Activated T-cell treated with anti-CD3 and anti-CD28 coated beads for 48 hours (primary cell): ENCODE results near the gene SLC36A2.
"Not testable (repeated sequence)": the region's sequence is repeated elsewhere in the genome, so short reads cannot be mapped to it uniquely, and the experiment has no call there.

Experiments
- DNase-seq: peaks from one replicate; pipeline ENCODE4 v3.0.0-alpha.2; 2020; ENCODE audit warnings: low read depth

SLC36A2 gene

DNA sequence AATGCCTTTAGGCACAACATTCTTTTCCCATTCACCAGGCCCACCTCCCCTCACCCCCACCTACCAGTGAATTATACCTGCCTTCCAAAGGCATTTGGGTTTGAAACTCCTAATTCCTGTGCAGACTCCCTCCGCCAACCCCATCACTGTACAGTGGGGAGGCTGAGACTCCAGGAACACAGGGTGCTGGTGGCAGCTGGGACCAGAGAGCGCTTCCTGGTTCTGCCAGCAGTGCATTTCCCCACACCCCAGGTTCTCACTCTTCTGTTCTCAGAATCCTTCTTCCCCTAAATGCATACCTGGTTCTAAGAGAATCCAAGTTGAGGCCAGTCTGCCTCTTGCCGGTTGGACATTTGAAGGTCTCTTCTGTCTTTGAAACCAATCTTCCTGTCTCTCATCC lies 21.1 kb downstream of the SLC36A2 start:
- no peak for DNase-seq

- no peak for DNase-seq
These were observed 26.9 kb downstream of the SLC36A2 start for GRCh38 chr5:151320481-151320880.

DNA sequence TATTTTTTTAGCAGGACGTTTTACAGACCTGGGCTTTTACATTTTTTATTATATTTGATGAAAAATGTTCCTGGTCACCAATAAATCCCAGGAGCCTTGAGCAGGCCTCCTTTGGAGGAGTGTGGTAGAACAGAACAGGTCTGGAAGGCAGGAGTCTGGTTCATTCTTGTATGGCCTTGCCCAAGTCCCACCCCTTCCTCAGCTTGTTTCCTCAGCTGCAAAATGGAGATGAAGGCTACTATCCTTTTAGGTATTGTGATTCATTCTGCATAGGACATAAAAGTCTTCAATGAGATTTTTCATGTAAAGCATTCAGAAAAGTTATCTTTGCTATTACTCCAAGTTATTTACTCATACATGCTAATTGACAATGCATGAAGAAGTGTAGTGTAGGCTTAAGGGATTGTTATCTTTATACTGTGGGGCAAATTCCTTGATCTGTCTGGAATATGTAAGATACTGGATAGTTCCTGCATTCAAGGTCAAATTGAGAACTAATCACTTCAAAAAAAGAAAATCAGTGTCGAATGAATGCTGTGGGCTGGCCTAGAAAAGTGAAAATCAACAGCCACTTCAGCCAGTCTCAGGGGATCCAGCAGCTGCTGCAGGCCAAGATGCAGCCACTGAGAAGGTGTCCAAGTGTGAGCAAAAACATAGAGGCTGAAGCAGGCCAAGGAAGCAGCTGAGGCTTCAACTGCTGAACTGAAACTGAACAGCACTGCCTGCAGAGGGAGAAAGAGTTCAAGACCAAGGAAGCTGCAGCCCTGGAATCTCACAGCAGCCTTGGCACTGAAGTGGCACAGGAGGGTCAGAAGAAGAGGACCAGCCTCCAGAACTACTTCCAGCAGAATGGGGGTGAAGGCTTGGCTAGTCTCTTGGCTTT lies 28.3 kb downstream of the SLC36A2 start:
- no peak for DNase-seq

DNA sequence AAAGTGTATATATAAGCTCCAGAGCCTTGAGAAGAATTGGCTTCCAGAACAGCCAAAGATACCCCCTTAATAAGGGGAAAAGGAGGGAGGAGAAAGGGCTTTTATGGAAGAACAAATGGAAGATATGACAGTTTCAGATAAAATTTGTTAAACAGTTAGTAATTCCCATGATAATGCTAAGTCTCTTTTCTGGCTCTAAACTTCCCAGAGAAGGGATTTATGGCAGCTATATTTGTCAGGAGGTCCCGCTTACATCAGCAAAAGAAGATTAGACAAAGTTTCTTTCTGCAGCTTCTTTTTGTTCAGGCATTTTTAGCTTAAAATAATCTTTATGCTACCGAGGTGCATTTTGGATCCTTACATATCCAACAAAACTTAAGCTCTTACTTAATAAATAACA lies 29.5 kb downstream of the SLC36A2 start:
- DNase-seq, result no peak

GRCh38 chr5:151315998-151316597 lies 31.3 kb downstream of the SLC36A2 start:
- peak; percentile 45 for DNase-seq

- DNase-seq, result no peak
These were observed 34.0 kb downstream of the SLC36A2 start for GRCh38 chr5:151313357-151313756.

DNA sequence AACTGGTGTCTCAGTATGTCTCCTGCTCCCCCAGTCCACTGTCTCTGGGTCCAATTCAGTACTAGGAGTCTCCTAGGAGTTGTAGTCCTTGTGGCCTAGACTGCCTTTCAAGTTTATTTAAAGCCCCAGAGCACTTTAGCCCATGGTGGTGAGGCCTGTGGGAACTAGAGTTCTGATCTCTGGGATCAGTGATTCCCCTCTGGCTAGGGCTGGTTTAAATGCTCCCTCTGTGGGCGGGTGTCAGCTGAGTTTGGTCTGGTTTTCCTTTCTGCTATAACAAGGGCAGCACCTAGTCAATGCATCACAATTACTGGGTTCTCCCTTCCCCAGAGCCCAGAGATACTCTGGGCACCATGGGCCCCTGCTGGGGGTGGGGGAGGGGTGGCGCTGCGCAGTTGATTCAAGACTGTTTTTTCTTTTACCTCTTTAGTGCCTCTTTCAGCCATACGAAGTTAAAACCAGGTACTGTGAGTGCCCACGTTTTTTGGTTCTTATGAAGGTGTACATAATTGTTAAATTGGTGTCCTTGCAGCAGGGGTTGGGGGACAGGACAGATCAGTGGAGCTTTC lies 34.5 kb downstream of the SLC36A2 start:
- DNase-seq, result no peak

- DNase-seq, result no peak
These were observed 36.4 kb downstream of the SLC36A2 start for GRCh38 chr5:151310932-151311331.

DNA sequence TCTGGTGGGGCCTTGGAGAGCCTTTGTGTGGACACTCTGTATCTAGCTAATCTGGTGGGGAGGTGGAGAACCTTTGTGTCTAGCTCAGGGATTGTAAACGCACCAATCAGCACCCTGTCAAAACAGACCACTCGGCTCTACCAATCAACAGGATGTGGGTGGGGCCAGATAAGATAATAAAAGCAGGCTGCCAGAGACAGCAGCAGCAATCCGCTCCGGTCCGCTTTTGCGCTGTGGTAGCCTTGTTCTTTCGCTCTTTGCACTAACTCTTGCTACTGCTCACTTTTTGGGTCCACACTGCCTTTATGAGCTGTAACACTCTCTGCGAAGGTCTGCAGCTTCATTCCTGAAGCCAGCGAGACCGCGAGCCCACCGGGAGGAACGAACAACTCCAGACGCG lies 37.5 kb downstream of the SLC36A2 start:
- DNase-seq, result not testable (repeated sequence)

GRCh38 chr5:151309266-151309665 lies 38.1 kb downstream of the SLC36A2 start:
- DNase-seq, result not testable (repeated sequence)

- no peak for DNase-seq
These were observed 43.7 kb downstream of the SLC36A2 start, which contains the start of gene SLC36A3 for GRCh38 chr5:151303666-151304065. Gene SLC36A3, minus strand, starts transcription at chr5:151303766. Its CDS starts 412 bp downstream, at chr5:151303354.

- DNase-seq, result no peak
These were observed 49.1 kb downstream of the SLC36A2 start for GRCh38 chr5:151298063-151298855.

- no peak for DNase-seq
These were observed 50.4 kb downstream of the SLC36A2 start for GRCh38 chr5:151296974-151297373.

DNA sequence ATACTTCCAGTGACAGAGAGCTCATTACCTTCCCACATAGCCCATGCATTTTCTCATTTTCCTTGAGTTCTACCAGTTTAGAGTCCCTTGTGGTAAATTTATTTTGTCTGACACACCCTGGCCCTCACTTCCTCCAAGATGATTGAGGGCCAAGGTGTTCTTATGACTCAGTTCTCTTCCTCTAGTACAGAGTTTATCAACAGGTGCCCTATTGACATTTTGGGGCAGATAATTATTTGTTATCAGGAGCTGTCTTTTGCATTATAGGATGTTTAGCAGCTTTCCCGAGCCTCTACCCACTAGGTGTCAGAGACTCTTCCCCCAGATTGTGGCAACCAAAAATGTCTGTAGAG lies 50.9 kb downstream of the SLC36A2 start:
- DNase-seq, result no peak

GRCh38 chr5:151295791-151296477 lies 51.4 kb downstream of the SLC36A2 start:
- no peak for DNase-seq

DNA sequence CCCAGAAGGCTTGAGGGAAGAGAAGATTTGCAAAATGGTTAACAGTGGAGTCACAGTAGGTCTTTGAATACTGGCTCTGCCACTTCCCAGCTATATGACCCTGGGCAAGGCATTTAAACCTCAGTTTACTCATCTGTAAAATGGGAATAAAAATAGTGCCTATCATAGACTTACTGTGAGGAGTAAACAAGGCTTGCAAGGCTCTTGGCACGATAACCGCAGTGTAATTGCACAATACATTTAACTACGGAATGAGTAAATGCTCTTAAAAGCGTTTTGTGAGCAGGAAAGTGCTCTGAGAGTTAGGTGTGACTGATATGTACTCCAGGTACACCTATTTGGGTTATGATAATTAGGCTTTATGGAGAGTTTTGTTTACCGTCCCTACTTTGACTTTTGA lies 52.2 kb downstream of the SLC36A2 start:
- DNase-seq, result no peak

DNA sequence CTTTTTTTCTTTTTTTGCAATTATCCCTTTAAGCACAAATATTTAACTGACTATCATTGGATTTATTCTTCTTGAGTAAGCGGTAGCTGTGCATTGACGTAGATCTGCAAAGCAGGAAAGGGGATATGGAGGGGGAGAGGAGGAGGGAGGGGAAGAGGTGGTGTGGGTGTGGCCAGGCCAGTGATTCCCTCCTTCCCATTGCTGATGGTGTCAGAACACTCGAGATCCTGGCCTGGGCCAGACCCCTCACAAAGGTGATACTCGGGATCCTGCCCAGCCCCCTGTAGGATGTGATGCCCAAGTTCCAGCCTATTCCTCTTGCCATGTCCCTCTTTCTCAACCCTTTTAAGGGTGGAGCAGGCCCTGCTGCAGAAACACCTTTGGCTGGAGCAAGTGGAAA lies 53.7 kb downstream of the SLC36A2 start:
- no peak for DNase-seq

GRCh38 chr5:151288180-151288579 lies 59.2 kb downstream of the SLC36A2 start:
- no peak for DNase-seq

DNA sequence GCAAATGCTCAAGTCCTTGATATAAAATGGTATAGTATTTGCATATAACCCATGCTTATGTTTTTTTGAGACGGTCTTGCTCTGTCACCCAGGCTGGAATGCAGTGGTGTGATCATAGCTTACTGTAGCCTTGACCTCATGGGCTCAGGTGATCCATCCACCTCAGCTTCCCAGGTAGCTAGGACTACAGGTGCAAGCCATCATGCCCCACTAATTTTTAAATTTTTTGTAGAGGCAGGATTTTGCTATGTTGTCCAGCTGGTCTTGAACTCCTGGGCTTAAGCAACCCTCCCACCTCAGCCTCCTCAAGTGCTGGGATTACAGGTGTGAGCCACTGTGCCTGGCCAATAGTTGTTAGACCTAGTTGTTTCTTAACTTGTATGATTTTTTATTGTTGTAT lies 61.1 kb downstream of the SLC36A2 start:
- DNase-seq, result no peak

GRCh38 chr5:151285683-151286082 lies 61.7 kb downstream of the SLC36A2 start:
- no peak for DNase-seq

DNA sequence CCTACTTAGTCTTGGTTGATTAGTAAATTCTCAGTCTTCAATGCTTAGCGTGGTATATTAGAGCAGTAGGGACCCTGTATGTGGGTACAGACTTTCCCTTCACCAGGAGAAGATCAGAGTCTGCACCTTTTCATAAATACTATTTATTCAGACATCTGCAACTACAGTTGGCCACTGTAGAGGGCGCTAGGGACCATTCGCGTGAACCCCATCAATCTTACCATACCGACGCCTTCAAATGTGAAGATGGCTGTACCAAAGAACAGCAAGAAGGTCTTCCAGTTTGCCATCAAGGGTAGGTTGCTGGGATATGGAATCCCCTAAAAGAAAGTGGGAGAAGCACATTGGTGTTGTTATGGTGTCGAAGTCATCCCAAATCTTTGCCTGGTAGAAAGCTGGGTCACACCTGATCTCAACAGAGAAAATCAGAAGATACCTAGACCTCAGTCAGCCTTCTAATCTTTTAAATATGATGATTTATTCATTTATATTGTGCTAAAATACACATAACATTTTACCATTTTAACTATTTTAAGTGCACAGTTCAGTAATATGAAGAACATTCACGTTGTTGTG lies 62.9 kb downstream of the SLC36A2 start:
- no peak for DNase-seq
